Mucosa of stomach (tissue), 1 donor: Measurements from ENCODE around the gene GAS6.

Experiments
- H3K27me3 ChIP-seq: one replicate; pipeline ENCODE4 v1.7.0; 2013; ENCODE audit warnings: mild to moderate bottlenecking, low read length; ENCODE audit not compliant: control insufficient read depth, insufficient read depth
- H3K36me3 ChIP-seq: one replicate; pipeline ENCODE4 v1.7.0; 2013; ENCODE audit warnings: low read length; ENCODE audit not compliant: control insufficient read depth, insufficient read depth
- H3K4me1 ChIP-seq: one replicate; pipeline ENCODE4 v1.7.0; 2013; ENCODE audit warnings: mild to moderate bottlenecking, low read length; ENCODE audit not compliant: control insufficient read depth, insufficient read depth
- H3K4me3 ChIP-seq: one replicate; pipeline ENCODE4 v1.7.0; 2013; ENCODE audit warnings: low read length
- H3K9ac ChIP-seq: one replicate; pipeline ENCODE4 v1.7.0; 2013; ENCODE audit warnings: mild to moderate bottlenecking, low read length, moderate library complexity
- H3K9me3 ChIP-seq: one replicate; pipeline ENCODE4 v1.7.0; 2013; ENCODE audit warnings: mild to moderate bottlenecking, low read length, moderate library complexity; ENCODE audit not compliant: control insufficient read depth
- donor health status: Pancreatic carcinoma.

The GAS6 gene

GRCh38 chr13:113816946-113817859 is 46.7 kb downstream of the GAS6 start:
- Histone ChIP-seq H3K9me3 (no peaks in the 10 kb centered on the region), H3K4me3 (no peak overlapping the region), H3K9ac (no peak overlapping the region), H3K27me3 (no peaks in the 10 kb centered on the region), H3K4me1 (peaks cover 14% of the 10 kb centered on the region), H3K36me3 (no peaks in the 10 kb centered on the region)

- Histone ChIP-seq H3K4me3 (no peak overlapping the region), H3K36me3 (no peaks in the 10 kb centered on the region), H3K27me3 (no peaks in the 10 kb centered on the region), H3K4me1 (peaks cover 9% of the 10 kb centered on the region), H3K9ac (no peak overlapping the region), H3K9me3 (no peaks in the 10 kb centered on the region)
Measured at GRCh38 chr13:113816254-113816929, 47.5 kb downstream of the GAS6 start.

GRCh38 chr13:113815151-113816058 is 48.5 kb downstream of the GAS6 start:
- Histone ChIP-seq H3K4me1 (peaks cover 8% of the 10 kb centered on the region), H3K9me3 (no peaks in the 10 kb centered on the region), H3K36me3 (no peaks in the 10 kb centered on the region), H3K4me3 (no peak overlapping the region), H3K9ac (no peak overlapping the region), H3K27me3 (no peaks in the 10 kb centered on the region)

- no peak overlapping the region for H3K4me3 ChIP-seq
- no peaks in the 10 kb centered on the region for H3K36me3 ChIP-seq
- H3K9ac ChIP-seq: no peak overlapping the region
- no peaks in the 10 kb centered on the region for H3K9me3 ChIP-seq
- H3K27me3 ChIP-seq: no peaks in the 10 kb centered on the region
- H3K4me1 ChIP-seq: peaks cover 8% of the 10 kb centered on the region
Measured at GRCh38 chr13:113814435-113814821, 49.4 kb downstream of the GAS6 start.

- Histone ChIP-seq H3K9ac (no peak overlapping the region), H3K4me3 (no peak overlapping the region), H3K9me3 (no peaks in the 10 kb centered on the region), H3K4me1 (peaks cover 8% of the 10 kb centered on the region), H3K36me3 (no peaks in the 10 kb centered on the region), H3K27me3 (no peaks in the 10 kb centered on the region)
Measured at GRCh38 chr13:113813749-113814434, 50.0 kb downstream of the GAS6 start.

GRCh38 chr13:113813070-113813748 is 50.7 kb downstream of the GAS6 start:
- no peaks in the 10 kb centered on the region for H3K36me3 ChIP-seq
- H3K9me3 ChIP-seq: no peaks in the 10 kb centered on the region
- H3K4me1 ChIP-seq: peaks cover 8% of the 10 kb centered on the region
- H3K4me3 ChIP-seq: no peak overlapping the region
- H3K27me3 ChIP-seq: no peaks in the 10 kb centered on the region
- H3K9ac ChIP-seq: no peak overlapping the region

GRCh38 chr13:113812178-113813040 is 51.5 kb downstream of the GAS6 start:
- Histone ChIP-seq H3K27me3 (no peaks in the 10 kb centered on the region), H3K36me3 (no peaks in the 10 kb centered on the region), H3K4me1 (peaks cover 8% of the 10 kb centered on the region), H3K9me3 (no peaks in the 10 kb centered on the region), H3K9ac (no peak overlapping the region), H3K4me3 (no peak overlapping the region)

- Histone ChIP-seq H3K36me3 (no peaks in the 10 kb centered on the region), H3K4me3 (no peak overlapping the region), H3K4me1 (peaks cover 1% of the 10 kb centered on the region), H3K9me3 (no peaks in the 10 kb centered on the region), H3K9ac (no peak overlapping the region), H3K27me3 (no peaks in the 10 kb centered on the region)
Measured at GRCh38 chr13:113811081-113811928, 52.6 kb downstream of the GAS6 start.

- Histone ChIP-seq H3K4me1 (no peaks in the 10 kb centered on the region), H3K9me3 (no peaks in the 10 kb centered on the region), H3K4me3 (no peak overlapping the region), H3K27me3 (no peaks in the 10 kb centered on the region), H3K9ac (no peak overlapping the region), H3K36me3 (no peaks in the 10 kb centered on the region)
Measured at GRCh38 chr13:113810640-113811039, 53.2 kb downstream of the GAS6 start.

- no peaks in the 10 kb centered on the region for H3K9me3 ChIP-seq
- no peak overlapping the region for H3K4me3 ChIP-seq
- H3K27me3 ChIP-seq: no peaks in the 10 kb centered on the region
- H3K36me3 ChIP-seq: no peaks in the 10 kb centered on the region
- no peaks in the 10 kb centered on the region for H3K4me1 ChIP-seq
- no peak overlapping the region for H3K9ac ChIP-seq
Measured at GRCh38 chr13:113809934-113810333, 53.9 kb downstream of the GAS6 start.
